Astrocyte of the cerebellum (primary cell): ENCODE measurements around the gene CWC25.

Source experiments
- DNase-seq: peaks from one replicate; pipeline ENCODE4 v3.0.0-alpha.2; 2011; ENCODE audit warnings: low read depth
- H3K4me3 ChIP-seq: 2 replicates; pipeline ENCODE4 v1.5.1; 2011; ENCODE audit warnings: mild to moderate bottlenecking, low read depth, low read length, moderate library complexity
- CTCF ChIP-seq: IDR thresholded peaks from 2 replicates; pipeline ENCODE4 v1.5.1; 2012; ENCODE audit warnings: low read length, low read depth, moderate library complexity, mild to moderate bottlenecking; ENCODE audit errors: missing control alignments
- in situ Hi-C: cut with HindIII; loops from 2 replicates; pipeline ENCODE4 v1.10.0; 2017; ENCODE audit warnings: low sequenced_read_pairs

CWC25 gene

GRCh38 chr17:38762231-38762630, 62.9 kb downstream of the CWC25 start:
- DNase-seq, result no peak
- in situ Hi-C loops, result no loop called here
- H3K4me3 ChIP-seq, result no peak overlapping the region
- TF ChIP-seq CTCF, result no peak

- TF ChIP-seq CTCF, result peak; percentile 42
- in situ Hi-C loops, result no loop called here
- no peak for DNase-seq
- no peak overlapping the region for H3K4me3 ChIP-seq
Measured at GRCh38 chr17:38761612-38762011, 63.5 kb downstream of the CWC25 start.

- DNase-seq, result no peak
- in situ Hi-C loops, result no loop called here
- TF ChIP-seq CTCF, result no peak
- peak overlapping the region; percentile 79 for H3K4me3 ChIP-seq
Measured at GRCh38 chr17:38753071-38753506, 72.0 kb downstream of the CWC25 start.

GRCh38 chr17:38752308-38753070, 72.6 kb downstream of the CWC25 start, which contains the start of gene PSMB3:
Gene PSMB3, plus strand, starts transcription at chr17:38752741. Its CDS starts 86 bp downstream, at chr17:38752827.
- TF ChIP-seq CTCF, result no peak
- DNase-seq, result peak; percentile 97
- in situ Hi-C loops, result no loop called here
- peak within 1 kb of the TSS; percentile 79 for H3K4me3 ChIP-seq

GRCh38 chr17:38751808-38752307, 73.3 kb downstream of the CWC25 start:
- DNase-seq, result peak; percentile 60
- in situ Hi-C loops, result no loop called here
- TF ChIP-seq CTCF, result no peak
- H3K4me3 ChIP-seq, result peak overlapping the region; percentile 79

- DNase-seq, result no peak
- in situ Hi-C loops, result no loop called here
- H3K4me3 ChIP-seq, result peak overlapping the region; percentile 79
- no peak for TF ChIP-seq CTCF
Measured at GRCh38 chr17:38751144-38751807, 73.8 kb downstream of the CWC25 start.
